CD4-positive, alpha-beta T cell treated with Interleukin-2 at 100 ng/mL for 4 hours (primary cell): Measurements from ENCODE around the gene MAN2A2.

Source experiments
- DNase-seq: peaks from one replicate; pipeline ENCODE4 v3.0.0-alpha.2; 2020; ENCODE audit warnings: low spot score

MAN2A2 gene

GRCh38 chr15:90967206-90967605 lies 64.1 kb downstream of the MAN2A2 start:
- DNase-seq = no peak

- no peak for DNase-seq
These were observed 65.3 kb downstream of the MAN2A2 start for GRCh38 chr15:90968434-90968833.

GRCh38 chr15:90970274-90970673 lies 67.2 kb downstream of the MAN2A2 start:
- DNase-seq = no peak

GRCh38 chr15:90972133-90972532 lies 69.0 kb downstream of the MAN2A2 start:
- DNase-seq = no peak
